Measurements from ENCODE around the gene KPTN. TPM values are rescaled to one million over a fixed set of nuclear protein-coding genes. Genes with fewer than 3 reads are reported as not detected.

Gene KPTN
- total RNA-seq, 1 experiment from 2014 or later: 20.8 TPM

DNA sequence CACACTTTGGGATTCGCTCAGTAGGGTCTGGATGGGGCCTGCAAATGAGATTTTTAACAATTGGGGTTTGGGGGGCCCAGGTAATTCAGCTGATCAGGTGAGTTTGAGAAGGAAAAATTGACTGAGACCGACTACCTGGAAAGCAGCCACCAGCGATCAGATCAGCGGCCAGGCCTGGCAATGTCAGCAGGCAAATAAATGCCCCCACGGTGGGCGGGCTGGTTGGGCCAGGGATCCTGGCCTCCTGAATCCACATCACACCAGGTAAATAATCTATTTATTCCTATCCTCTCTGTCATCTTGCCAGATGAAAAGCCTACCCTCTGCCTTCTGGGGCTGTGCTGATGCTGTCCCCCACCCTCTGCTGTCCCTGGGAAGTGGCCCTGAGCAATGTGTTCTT, 21.5 kb upstream of the KPTN start:
- H3K4me2 ChIP-seq: no peak overlapping the region
- H3K36me3 ChIP-seq (ENCODE audit: low read depth): no peaks in the 10 kb centered on the region
- no peaks in the 10 kb centered on the region for H3K27me3 ChIP-seq (ENCODE audit: insufficient read depth, low read depth)
- ChIA-PET CTCF (no interaction called here), POLR2A (ENCODE audit: unreplicated experiment) (no interaction called here)
- H2AFZ ChIP-seq: no peak overlapping the region
- peaks cover 21% of the 10 kb centered on the region for H3K79me2 ChIP-seq (ENCODE audit: low read depth)
- H4K20me1 ChIP-seq (ENCODE audit: insufficient read depth): peaks cover 26% of the 10 kb centered on the region; the same call in 1 of the 2 replicates
- no peak overlapping the region for H3K4me3 ChIP-seq
- DNase-seq: no peak
- H3K27ac ChIP-seq: no peak overlapping the region
- no peaks in the 10 kb centered on the region for H3K9me2 ChIP-seq (ENCODE audit: insufficient read depth)
- no peaks in the 10 kb centered on the region for H3K9me3 ChIP-seq (ENCODE audit: insufficient read depth, low read depth)
- intact Hi-C loops (cut with micrococcal nuclease; ENCODE audit: unreplicated experiment): no loop called here
- no TSS peak for BruUV-seq (replicated peaks)
- no peak for TF ChIP-seq EZH2 (IDR thresholded peaks at IDR 0.05; ENCODE audit: low read depth)
- TF ChIP-seq, protein P1, sequence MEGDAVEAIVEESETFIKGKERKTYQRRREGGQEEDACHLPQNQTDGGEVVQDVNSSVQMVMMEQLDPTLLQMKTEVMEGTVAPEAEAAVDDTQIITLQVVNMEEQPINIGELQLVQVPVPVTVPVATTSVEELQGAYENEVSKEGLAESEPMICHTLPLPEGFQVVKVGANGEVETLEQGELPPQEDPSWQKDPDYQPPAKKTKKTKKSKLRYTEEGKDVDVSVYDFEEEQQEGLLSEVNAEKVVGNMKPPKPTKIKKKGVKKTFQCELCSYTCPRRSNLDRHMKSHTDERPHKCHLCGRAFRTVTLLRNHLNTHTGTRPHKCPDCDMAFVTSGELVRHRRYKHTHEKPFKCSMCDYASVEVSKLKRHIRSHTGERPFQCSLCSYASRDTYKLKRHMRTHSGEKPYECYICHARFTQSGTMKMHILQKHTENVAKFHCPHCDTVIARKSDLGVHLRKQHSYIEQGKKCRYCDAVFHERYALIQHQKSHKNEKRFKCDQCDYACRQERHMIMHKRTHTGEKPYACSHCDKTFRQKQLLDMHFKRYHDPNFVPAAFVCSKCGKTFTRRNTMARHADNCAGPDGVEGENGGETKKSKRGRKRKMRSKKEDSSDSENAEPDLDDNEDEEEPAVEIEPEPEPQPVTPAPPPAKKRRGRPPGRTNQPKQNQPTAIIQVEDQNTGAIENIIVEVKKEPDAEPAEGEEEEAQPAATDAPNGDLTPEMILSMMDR (conservative IDR thresholded peaks at IDR 0.05): no peak
- H3F3A ChIP-seq (ENCODE audit: insufficient read depth, low read depth): 0 out of 2 replicates have a peak, but pooled peaks cover 3% of the 10 kb centered on the region
- no peaks in the 10 kb centered on the region for H3K4me1 ChIP-seq (replicated peaks; ENCODE audit: insufficient read depth)

DNA sequence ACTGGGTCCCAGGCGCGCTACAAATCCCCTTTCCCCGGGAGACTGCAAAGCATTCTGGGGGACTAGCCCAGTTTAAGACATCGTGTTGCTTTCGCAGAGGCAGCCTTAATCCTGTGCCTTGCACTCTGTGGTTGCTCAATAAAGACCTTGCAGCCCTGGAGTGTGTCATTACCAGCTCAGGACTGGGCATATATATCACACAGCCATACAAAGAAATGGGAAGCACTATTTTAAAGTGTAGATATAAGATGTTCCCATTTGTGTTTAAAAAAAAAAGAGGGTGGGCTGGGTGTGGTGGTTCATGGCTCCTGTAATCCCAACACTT, 19.8 kb upstream of the KPTN start:
- ChIA-PET POLR2A (ENCODE audit: unreplicated experiment) (no interaction called here), CTCF (interaction anchor here (0.7 kb wide), 1 partner anchor 243 kb away, joined by 19 read pairs; no protein-coding TSS in a partner anchor)
- Histone ChIP-seq H3K9me2 (ENCODE audit: insufficient read depth) (no peaks in the 10 kb centered on the region), H3K27me3 (ENCODE audit: insufficient read depth, low read depth) (no peaks in the 10 kb centered on the region), H3K4me3 (no peak overlapping the region), H3K4me1 (replicated peaks; ENCODE audit: insufficient read depth) (no peaks in the 10 kb centered on the region), H3K4me2 (no peak overlapping the region), H3K9me3 (ENCODE audit: insufficient read depth, low read depth) (no peaks in the 10 kb centered on the region), H3K79me2 (ENCODE audit: low read depth) (peaks cover 6% of the 10 kb centered on the region), H3F3A (ENCODE audit: insufficient read depth, low read depth) (0 out of 2 replicates have a peak, but pooled peaks cover 3% of the 10 kb centered on the region), H2AFZ (no peak overlapping the region), H4K20me1 (ENCODE audit: insufficient read depth) (peaks cover 24% of the 10 kb centered on the region; the same call in 1 of the 2 replicates), H3K36me3 (ENCODE audit: low read depth) (no peaks in the 10 kb centered on the region), H3K27ac (no peak overlapping the region)
- intact Hi-C loops (cut with micrococcal nuclease; ENCODE audit: unreplicated experiment): no loop called here
- no TSS peak for BruUV-seq (replicated peaks)
- TF ChIP-seq EZH2 (IDR thresholded peaks at IDR 0.05; ENCODE audit: low read depth): no peak
- TF ChIP-seq, protein P1 (conservative IDR thresholded peaks at IDR 0.05): no peak
- no peak for DNase-seq

DNA sequence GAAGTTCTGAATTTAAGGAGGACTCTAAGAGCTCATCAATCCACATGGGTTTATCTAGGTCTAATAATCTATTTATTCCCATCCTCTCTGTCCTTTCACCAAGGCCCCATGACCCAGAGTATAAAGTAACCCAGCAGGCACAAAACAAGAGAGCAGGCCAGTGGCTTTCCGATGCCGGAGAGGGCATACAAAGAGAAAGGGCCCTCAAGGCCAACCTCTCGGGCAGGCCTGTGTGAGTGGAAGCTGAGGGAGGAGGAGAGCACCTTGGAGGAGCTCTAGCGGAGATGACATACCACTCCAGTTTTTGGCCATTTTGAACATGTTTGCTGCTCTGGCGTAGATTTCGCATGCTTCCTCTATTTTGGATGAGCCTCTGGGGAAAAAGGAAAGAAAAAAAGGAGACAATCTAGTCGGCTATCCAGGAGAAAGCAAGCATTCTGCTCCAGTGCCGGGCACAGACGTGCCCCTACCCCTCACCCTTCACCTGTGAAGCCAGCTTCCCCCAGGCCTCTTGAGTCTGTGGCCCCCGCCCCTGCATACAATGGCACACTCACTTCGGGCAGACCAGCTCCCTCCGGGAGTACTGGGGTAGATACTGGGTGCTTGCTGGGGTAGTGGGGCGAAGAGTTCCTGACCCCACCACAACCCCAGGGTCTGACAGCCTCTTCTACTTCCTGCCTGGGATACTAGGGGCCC, 19.3 kb upstream of the KPTN start:
- POLR2A ChIA-PET (ENCODE audit: unreplicated experiment): no interaction called here

More for the DNA sequence above, 19.3 kb upstream of the KPTN start:
- no TSS peak for BruUV-seq (replicated peaks)
- DNase-seq: no peak
- Histone ChIP-seq H3K4me1 (replicated peaks; ENCODE audit: insufficient read depth) (no peaks in the 10 kb centered on the region), H3K27me3 (ENCODE audit: insufficient read depth, low read depth) (no peaks in the 10 kb centered on the region), H3F3A (ENCODE audit: insufficient read depth, low read depth) (0 out of 2 replicates have a peak, but pooled peaks cover 3% of the 10 kb centered on the region), H3K27ac (no peak overlapping the region), H2AFZ (no peak overlapping the region), H3K9me2 (ENCODE audit: insufficient read depth) (no peaks in the 10 kb centered on the region), H3K36me3 (ENCODE audit: low read depth) (no peaks in the 10 kb centered on the region), H3K4me2 (no peak overlapping the region), H3K79me2 (ENCODE audit: low read depth) (peaks cover under 1% of the 10 kb centered on the region), H3K9me3 (ENCODE audit: insufficient read depth, low read depth) (no peaks in the 10 kb centered on the region), H4K20me1 (ENCODE audit: insufficient read depth) (peaks cover 20% of the 10 kb centered on the region; the same call in 1 of the 2 replicates), H3K4me3 (no peak overlapping the region)
- TF ChIP-seq EZH2 (IDR thresholded peaks at IDR 0.05; ENCODE audit: low read depth): no peak
- TF ChIP-seq, protein P1 (conservative IDR thresholded peaks at IDR 0.05): no peak
- intact Hi-C loops (cut with micrococcal nuclease; ENCODE audit: unreplicated experiment): no loop called here
- CTCF ChIA-PET: interaction anchor here (0.6 to 0.7 kb wide), 2 partner anchors 243 to 303 kb away, joined by 4 to 19 read pairs; no protein-coding TSS in a partner anchor

All from PC-9 (cell line).